Erythroblast (primary cell): ENCODE data around the gene NKD2.
"Not testable (repeated sequence)": the region's sequence is repeated elsewhere in the genome, so short reads cannot be mapped to it uniquely, and the experiment has no call there.

ENCODE experiments used
- DNase-seq, 2 experiments: peaks; one replicate each; lab custom pipeline; 2025; lab: John Stamatoyannopoulos, UW
- GATA1 ChIP-seq: IDR thresholded peaks from 2 replicates; pipeline ENCODE4 v1.6.1; 2011; ENCODE audit warnings: low read depth, mild to moderate bottlenecking, control low read depth, low read length, moderate library complexity
- POLR2A ChIP-seq: IDR thresholded peaks from 2 replicates; pipeline ENCODE4 v1.6.1; 2011; ENCODE audit warnings: mild to moderate bottlenecking, low read length

Gene NKD2

DNA sequence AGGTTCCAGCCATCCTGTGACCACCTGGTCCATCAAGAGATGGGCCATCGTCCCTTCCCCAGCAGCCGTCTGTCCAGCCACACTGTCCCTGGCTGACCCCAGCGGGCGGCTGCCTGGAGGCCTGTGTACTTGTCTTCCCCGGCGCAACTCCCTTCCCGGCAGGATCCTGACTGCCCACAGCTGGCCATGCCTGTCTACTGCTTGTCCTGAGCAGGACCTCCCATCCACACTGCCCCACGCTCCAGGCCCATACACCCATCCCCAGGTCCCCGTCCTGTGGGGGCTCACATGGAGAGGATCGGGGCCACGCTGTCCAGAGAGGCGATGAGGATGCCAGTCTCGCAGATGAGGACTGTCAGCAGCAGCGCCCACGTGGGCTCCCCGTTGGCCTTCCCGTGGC lies 67.8 kb downstream of the NKD2 start:
- TF ChIP-seq POLR2A (no peak), GATA1 (no peak)
- no peak for DNase-seq

- no peak for TF ChIP-seq POLR2A
- TF ChIP-seq GATA1, result no peak
- no peak for DNase-seq
Observed at GRCh38 chr5:1077026-1077425, 68.4 kb downstream of the NKD2 start.

DNA sequence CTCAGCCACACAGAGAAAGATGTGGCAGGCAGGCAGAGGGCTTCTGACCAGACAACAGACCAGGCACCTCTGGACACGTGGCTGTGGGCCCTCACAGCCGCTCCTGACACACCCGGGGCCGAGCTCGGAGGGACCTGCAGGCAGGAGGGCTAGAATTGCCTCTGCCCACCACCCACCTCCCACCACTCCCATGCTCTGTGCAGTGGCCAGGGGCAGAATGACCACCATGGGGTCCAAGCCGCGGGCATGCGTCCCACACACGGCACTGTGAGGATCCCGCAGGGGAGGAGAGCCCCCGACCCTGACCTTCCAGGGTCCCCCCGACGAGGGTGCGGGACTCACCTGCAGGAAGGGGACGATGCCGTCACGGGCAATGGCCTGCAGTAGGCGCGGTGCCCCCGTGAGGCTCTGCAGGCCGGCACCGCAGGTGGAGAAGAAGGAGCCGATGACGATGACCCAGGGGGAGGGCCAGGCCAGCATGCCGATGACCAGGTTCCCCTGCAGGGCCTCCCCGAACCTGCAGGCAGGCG lies 69.0 kb downstream of the NKD2 start:
- DNase-seq, result no peak
- TF ChIP-seq POLR2A (no peak), GATA1 (no peak)

- DNase-seq, result no peak
- TF ChIP-seq GATA1 (no peak), POLR2A (no peak)
Observed at GRCh38 chr5:1078206-1078605, 69.6 kb downstream of the NKD2 start.

DNA sequence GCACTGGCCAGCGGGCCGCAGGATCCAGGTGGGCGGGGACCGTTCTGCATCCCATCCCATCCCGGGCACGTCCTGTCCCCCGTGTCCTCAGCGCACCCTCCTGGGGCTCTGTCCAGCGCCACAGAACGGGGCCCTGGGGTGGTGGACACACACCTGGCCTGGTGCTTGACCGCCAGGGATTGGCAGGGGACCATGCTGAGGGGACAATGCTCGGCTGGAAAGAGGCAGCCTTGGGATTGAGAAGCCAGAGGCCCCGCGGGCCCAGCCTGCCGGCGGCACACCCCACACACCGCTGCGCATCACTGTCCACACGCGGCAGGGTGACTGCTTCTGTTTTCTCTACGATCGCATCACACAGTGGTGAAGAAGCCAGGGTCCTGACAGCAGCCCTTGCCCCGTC lies 70.2 kb downstream of the NKD2 start:
- DNase-seq, result no peak
- TF ChIP-seq GATA1, result no peak

GRCh38 chr5:1079486-1079885 lies 70.9 kb downstream of the NKD2 start:
- DNase-seq, result no peak
- TF ChIP-seq POLR2A (no peak), GATA1 (no peak)

DNA sequence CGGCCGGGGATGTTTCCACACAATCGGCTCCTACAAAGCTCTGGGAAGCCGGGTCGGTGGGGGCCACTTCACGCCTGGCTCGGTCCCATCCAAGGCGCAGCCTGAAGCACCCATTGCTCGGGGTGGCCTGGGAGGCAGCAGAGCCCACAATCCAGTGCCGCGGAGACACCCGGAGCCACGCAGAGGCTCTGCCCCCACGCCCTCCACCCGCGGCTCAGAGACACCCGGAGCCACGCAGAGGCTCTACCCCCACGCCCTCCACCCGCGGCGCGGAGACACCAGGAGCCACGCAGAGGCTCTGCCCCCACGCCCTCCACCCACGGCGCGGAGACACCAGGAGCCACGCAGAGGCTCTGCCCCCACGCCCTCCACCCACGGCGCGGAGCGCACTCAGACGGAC lies 71.4 kb downstream of the NKD2 start:
- DNase-seq, result no peak
- TF ChIP-seq GATA1 (no peak), POLR2A (no peak)

GRCh38 chr5:1080432-1080831 lies 71.8 kb downstream of the NKD2 start:
- no peak for DNase-seq
- no peak for TF ChIP-seq POLR2A

DNA sequence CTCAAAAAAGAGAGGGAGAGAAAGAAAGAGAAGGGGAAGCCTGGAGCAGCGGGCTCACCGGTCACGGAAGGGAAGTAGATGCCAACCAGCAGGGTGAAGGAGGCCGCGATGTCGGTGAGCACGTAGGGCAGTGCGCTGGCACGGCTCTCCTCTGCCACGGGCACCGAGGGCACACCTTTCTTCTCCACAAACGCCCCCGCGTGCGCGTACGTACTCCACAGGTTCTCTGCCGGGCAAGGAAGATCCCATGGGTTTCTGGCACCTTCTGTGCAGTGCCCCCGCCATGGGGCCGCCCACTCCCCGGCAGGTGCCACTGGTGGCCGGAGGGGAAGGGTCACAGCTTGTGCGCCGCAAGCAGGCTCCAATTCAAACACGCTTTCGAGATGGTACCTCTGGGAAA lies 72.9 kb downstream of the NKD2 start:
- DNase-seq, result no peak
- no peak for TF ChIP-seq GATA1
- TF ChIP-seq POLR2A, result no peak

- not testable (repeated sequence) for DNase-seq
Observed at GRCh38 chr5:1083026-1083425, 74.4 kb downstream of the NKD2 start.

- DNase-seq, result no peak
- TF ChIP-seq GATA1 (no peak), POLR2A (no peak)
Observed at GRCh38 chr5:1083823-1084605, 75.4 kb downstream of the NKD2 start.

GRCh38 chr5:1085391-1085790 lies 76.8 kb downstream of the NKD2 start:
- no peak for DNase-seq
- no peak for TF ChIP-seq POLR2A
- no peak for TF ChIP-seq GATA1

DNA sequence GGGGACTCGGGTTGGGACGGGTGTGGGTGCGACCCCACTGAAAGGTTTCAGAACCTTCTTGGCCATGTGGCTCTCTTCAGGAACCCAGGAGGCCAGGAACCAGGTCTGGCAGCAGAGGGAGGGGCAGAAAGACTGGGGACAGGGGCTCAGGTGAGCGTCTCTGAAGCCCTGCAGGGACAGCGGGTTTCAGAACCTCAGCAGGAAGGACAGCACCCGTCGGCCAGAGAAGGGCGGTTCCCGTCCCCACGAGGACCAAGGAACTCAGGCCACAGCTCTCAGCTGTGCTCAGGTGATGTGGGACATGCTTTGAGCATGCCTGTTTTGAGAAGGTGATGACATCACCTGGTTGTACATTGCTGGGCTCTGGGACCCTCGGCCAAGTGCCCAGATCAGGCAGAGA lies 77.5 kb downstream of the NKD2 start:
- no peak for TF ChIP-seq POLR2A
- DNase-seq, result no peak

DNA sequence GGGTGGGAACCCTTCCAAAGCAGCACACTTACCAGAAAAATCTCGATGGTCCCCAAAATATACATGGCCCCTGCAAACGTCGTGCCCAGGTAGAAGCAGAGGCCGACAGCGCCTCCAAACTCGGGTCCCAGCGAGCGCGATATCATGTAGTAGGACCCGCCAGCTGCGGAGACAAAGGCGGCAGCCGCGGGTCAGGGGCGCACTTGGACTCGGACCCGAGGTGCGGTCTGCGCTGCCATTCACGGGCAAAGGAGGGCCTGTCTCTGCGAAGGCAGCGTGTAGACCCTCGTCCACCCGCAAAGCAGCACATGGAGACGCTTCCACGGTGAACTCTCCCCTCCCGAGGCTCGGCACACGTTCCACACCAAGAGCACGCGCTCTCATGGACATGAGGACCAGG lies 78.3 kb downstream of the NKD2 start:
- TF ChIP-seq GATA1 (no peak), POLR2A (no peak)
- DNase-seq, result no peak

GRCh38 chr5:1087428-1087827 lies 78.8 kb downstream of the NKD2 start:
- TF ChIP-seq GATA1, result no peak
- no peak for TF ChIP-seq POLR2A
- DNase-seq, result no peak
